Colon (tissue), 2 donors: ENCODE data around the gene RPTOR.

Experiments used
- FAIRE-seq: peaks from 2 replicates; lab custom pipeline; 2012; peaks lifted over from hg19 to GRCh38; lab: Jason Lieb, UNC
- donor health status: control.
- donor health status: control.

The RPTOR gene

GRCh38 chr17:80645706-80646325 lies 101.2 kb downstream of the RPTOR start:
- no peak for FAIRE-seq

- FAIRE-seq = no peak
Measured at GRCh38 chr17:80646328-80646727, 101.7 kb downstream of the RPTOR start.

- FAIRE-seq = no peak
Measured at GRCh38 chr17:80647746-80648145, 103.1 kb downstream of the RPTOR start.

GRCh38 chr17:80649200-80649644 lies 104.6 kb downstream of the RPTOR start:
- no peak for FAIRE-seq

GRCh38 chr17:80649672-80650330 lies 105.2 kb downstream of the RPTOR start:
- FAIRE-seq = no peak

GRCh38 chr17:80650331-80650672 lies 105.7 kb downstream of the RPTOR start:
- no peak for FAIRE-seq

GRCh38 chr17:80650751-80651518 lies 106.3 kb downstream of the RPTOR start:
- no peak for FAIRE-seq

- FAIRE-seq = no peak
Measured at GRCh38 chr17:80652756-80653330, 108.2 kb downstream of the RPTOR start.

- no peak for FAIRE-seq
Measured at GRCh38 chr17:80653856-80654255, 109.2 kb downstream of the RPTOR start.

GRCh38 chr17:80655608-80656007 lies 111.0 kb downstream of the RPTOR start:
- no peak for FAIRE-seq

GRCh38 chr17:80656590-80656989 lies 112.0 kb downstream of the RPTOR start:
- FAIRE-seq = no peak

GRCh38 chr17:80657561-80657960 lies 112.9 kb downstream of the RPTOR start:
- no peak for FAIRE-seq

GRCh38 chr17:80658821-80659220 lies 114.2 kb downstream of the RPTOR start:
- no peak for FAIRE-seq

GRCh38 chr17:80659651-80660050 lies 115.0 kb downstream of the RPTOR start:
- no peak for FAIRE-seq

- no peak for FAIRE-seq
Measured at GRCh38 chr17:80660527-80661198, 116.0 kb downstream of the RPTOR start.

- FAIRE-seq = no peak
Measured at GRCh38 chr17:80662557-80662956, 117.9 kb downstream of the RPTOR start.

- no peak for FAIRE-seq
Measured at GRCh38 chr17:80663781-80664206, 119.2 kb downstream of the RPTOR start.

GRCh38 chr17:80664217-80664790 lies 119.7 kb downstream of the RPTOR start:
- no peak for FAIRE-seq

GRCh38 chr17:80665792-80666191 lies 121.2 kb downstream of the RPTOR start:
- FAIRE-seq = no peak

- FAIRE-seq = no peak
Measured at GRCh38 chr17:80666867-80667266, 122.2 kb downstream of the RPTOR start.

- no peak for FAIRE-seq
Measured at GRCh38 chr17:80667462-80668277, 123.0 kb downstream of the RPTOR start.
